ENCODE measurements around the gene CSNK2A3.
A peak's percentile ranks its signal among the peaks of the same experiment; 100 is the strongest.
"Not testable (repeated sequence)": the region's sequence is repeated elsewhere in the genome, so short reads cannot be mapped to it uniquely, and the experiment has no call there.

CSNK2A3 gene

GRCh38 chr11:11352878-11353277 is at the start of gene CSNK2A3:
Gene CSNK2A3 (minus strand): TSS chr11:11353250. CDS start chr11:11353119, 131 bp downstream.
- DNase-seq (ENCODE audit: low spot score), result not testable (repeated sequence)

GRCh38 chr11:11401960-11402535 is 49.0 kb upstream of the CSNK2A3 start:
- no peak for DNase-seq (ENCODE audit: low spot score)

GRCh38 chr11:11400635-11401232 is 47.7 kb upstream of the CSNK2A3 start:
- no peak for DNase-seq (ENCODE audit: low spot score)

- DNase-seq (ENCODE audit: low spot score), result no peak
Measured at GRCh38 chr11:11400121-11400520, 47.1 kb upstream of the CSNK2A3 start.

- no peak for DNase-seq (ENCODE audit: low spot score)
Measured at GRCh38 chr11:11397781-11398180, 44.7 kb upstream of the CSNK2A3 start.

- no peak for DNase-seq (ENCODE audit: low spot score)
Measured at GRCh38 chr11:11397036-11397415, 44.0 kb upstream of the CSNK2A3 start.

GRCh38 chr11:11396301-11397035 is 43.4 kb upstream of the CSNK2A3 start:
- peak; percentile 57 for DNase-seq (ENCODE audit: low spot score)

- DNase-seq (ENCODE audit: low spot score), result no peak
Measured at GRCh38 chr11:11395126-11395525, 42.1 kb upstream of the CSNK2A3 start.

- DNase-seq (ENCODE audit: low spot score), result no peak
Measured at GRCh38 chr11:11394241-11394640, 41.2 kb upstream of the CSNK2A3 start.

GRCh38 chr11:11391796-11392463 is 38.9 kb upstream of the CSNK2A3 start:
- DNase-seq (ENCODE audit: low spot score), result no peak

GRCh38 chr11:11391169-11391568 is 38.1 kb upstream of the CSNK2A3 start:
- DNase-seq (ENCODE audit: low spot score), result no peak

- DNase-seq (ENCODE audit: low spot score), result no peak
Measured at GRCh38 chr11:11390068-11390771, 37.2 kb upstream of the CSNK2A3 start.

GRCh38 chr11:11389238-11389637 is 36.2 kb upstream of the CSNK2A3 start:
- no peak for DNase-seq (ENCODE audit: low spot score)

GRCh38 chr11:11387622-11388305 is 34.7 kb upstream of the CSNK2A3 start:
- no peak for DNase-seq (ENCODE audit: low spot score)

GRCh38 chr11:11387207-11387606 is 34.2 kb upstream of the CSNK2A3 start:
- DNase-seq (ENCODE audit: low spot score), result no peak

- DNase-seq (ENCODE audit: low spot score), result no peak
Measured at GRCh38 chr11:11384829-11385228, 31.8 kb upstream of the CSNK2A3 start.

- DNase-seq (ENCODE audit: low spot score), result no peak
Measured at GRCh38 chr11:11383995-11384394, 30.9 kb upstream of the CSNK2A3 start.

- no peak for DNase-seq (ENCODE audit: low spot score)
Measured at GRCh38 chr11:11382858-11383532, 29.9 kb upstream of the CSNK2A3 start.

- DNase-seq (ENCODE audit: low spot score), result no peak
Measured at GRCh38 chr11:11381471-11382105, 28.5 kb upstream of the CSNK2A3 start.

- no peak for DNase-seq (ENCODE audit: low spot score)
Measured at GRCh38 chr11:11380883-11381282, 27.8 kb upstream of the CSNK2A3 start.

GRCh38 chr11:11380340-11380739 is 27.3 kb upstream of the CSNK2A3 start:
- no peak for DNase-seq (ENCODE audit: low spot score)

Data from putamen (tissue), 1 donor.